Heart left ventricle (tissue), 13 donors: Measurements from ENCODE around the gene STAC2.

Experiments
- POLR2A ChIP-seq, 2 donors: fragments of 450-650 bp; IDR thresholded peaks; one replicate each; pipeline ENCODE4 v1.6.1; 2017; ENCODE audit warnings: antibody characterized with exemption in 2 of 2, mild to moderate bottlenecking in 2 of 2, moderate library complexity in 2 of 2
- TF ChIP-seq, protein P1 (sequence below), 12 donors: fragments of 200-600 bp; sonication (generic) in 4 of 12; IDR thresholded peaks; one replicate each; pipeline versions ENCODE4 v1.5.0 to v1.8.0; 2018 to 2022; ENCODE audit warnings: antibody characterized with exemption in 12 of 12, mild to moderate bottlenecking in 5 of 12
- donor health status: ischemic (EF 13 %, LVEDD 7.1; RV severe dilation, severe dysfunction).
- donor health status: DM: no; HTN: yes; CAD: no.
- donor health status: DM: no; HTN: no; CAD: no.
- donor health status: ischemic (EF 25% LVEDD 6.9; RV normal size, moderate dysfunction).
- donor health status: ischemic (EF 25% LVEDD 5.7; RV mildly dilated, moderate dysfunction).
- donor health status: ischemic (EF 35%, LVEDD 5.7; RV mildly dilated, moderate dysfunction).
- donor health status: nonischemic (EF 11% LVEDD 7.7; RV severe dilation, severe dysfunction).
- donor health status: DM: yes; HTN: yes; CAD: no.
- donor health status: PGD.
- donor health status: ischemic (EF 29% LVEDD 5.4; RV normal size, mild dysfunction).
- donor health status: nonischemic (EF 23%, LVEDD 6.1; RV moderate dilation, normal function).

DNA sequence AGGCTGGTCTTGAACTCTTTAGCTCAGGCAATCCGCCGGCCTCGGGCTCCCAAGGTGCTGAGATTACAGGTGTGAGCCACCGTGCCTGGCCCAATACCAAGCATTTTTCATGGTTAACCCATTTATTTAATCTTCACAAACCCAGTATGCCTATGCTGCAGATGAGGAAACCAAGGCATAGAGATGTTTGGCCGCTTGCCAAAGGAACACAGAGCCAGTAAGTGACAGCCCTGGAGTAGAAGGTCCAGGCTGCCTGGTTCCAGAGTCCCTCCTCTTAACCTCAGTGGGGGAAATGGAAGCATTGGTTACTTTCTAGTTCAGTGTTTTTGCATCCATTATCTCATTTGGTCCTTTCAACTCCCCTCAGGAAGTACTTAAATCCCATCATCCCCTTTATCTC lies 44.4 kb downstream of the STAC2 start:
- TF ChIP-seq, protein P1, sequence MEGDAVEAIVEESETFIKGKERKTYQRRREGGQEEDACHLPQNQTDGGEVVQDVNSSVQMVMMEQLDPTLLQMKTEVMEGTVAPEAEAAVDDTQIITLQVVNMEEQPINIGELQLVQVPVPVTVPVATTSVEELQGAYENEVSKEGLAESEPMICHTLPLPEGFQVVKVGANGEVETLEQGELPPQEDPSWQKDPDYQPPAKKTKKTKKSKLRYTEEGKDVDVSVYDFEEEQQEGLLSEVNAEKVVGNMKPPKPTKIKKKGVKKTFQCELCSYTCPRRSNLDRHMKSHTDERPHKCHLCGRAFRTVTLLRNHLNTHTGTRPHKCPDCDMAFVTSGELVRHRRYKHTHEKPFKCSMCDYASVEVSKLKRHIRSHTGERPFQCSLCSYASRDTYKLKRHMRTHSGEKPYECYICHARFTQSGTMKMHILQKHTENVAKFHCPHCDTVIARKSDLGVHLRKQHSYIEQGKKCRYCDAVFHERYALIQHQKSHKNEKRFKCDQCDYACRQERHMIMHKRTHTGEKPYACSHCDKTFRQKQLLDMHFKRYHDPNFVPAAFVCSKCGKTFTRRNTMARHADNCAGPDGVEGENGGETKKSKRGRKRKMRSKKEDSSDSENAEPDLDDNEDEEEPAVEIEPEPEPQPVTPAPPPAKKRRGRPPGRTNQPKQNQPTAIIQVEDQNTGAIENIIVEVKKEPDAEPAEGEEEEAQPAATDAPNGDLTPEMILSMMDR (IDR thresholded peaks at IDR 0.05): no peak
- no peak for TF ChIP-seq POLR2A (IDR thresholded peaks at IDR 0.05)
